ENCODE data around the gene IFRD2. TPM values are rescaled to one million over a fixed set of nuclear protein-coding genes. Genes with fewer than 3 reads are reported as not detected.
"Not testable (repeated sequence)": the region's sequence is repeated elsewhere in the genome, so short reads cannot be mapped to it uniquely, and the experiment has no call there.

Gene IFRD2
- total RNA-seq, 1 donor from 2014 or later, result 54.2 TPM

DNA sequence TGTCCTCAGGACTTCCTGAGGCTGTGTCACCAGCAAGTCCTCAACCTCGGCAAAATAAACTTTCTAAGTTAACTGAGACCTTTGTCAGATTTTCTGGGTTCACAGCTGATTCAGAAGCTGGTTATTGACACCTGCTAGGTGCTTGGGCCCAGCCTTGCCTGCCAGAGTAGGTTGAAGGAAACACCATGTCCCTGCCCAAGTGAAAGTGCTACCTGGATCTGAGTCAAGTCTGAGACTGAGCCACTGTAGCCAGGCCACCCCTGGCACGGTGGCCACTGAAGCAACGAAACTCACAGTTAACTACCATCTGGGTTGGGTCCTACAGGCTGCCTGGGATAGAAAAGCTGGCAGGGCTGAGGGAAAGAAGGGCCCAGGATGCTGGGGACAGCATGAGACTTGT, 22.1 kb upstream of the IFRD2 start:
- no peaks in the 10 kb centered on the region for H3K9me3 Mint-ChIP-seq (ENCODE audit: unreplicated experiment)
- TF ChIP-seq, protein P1, sequence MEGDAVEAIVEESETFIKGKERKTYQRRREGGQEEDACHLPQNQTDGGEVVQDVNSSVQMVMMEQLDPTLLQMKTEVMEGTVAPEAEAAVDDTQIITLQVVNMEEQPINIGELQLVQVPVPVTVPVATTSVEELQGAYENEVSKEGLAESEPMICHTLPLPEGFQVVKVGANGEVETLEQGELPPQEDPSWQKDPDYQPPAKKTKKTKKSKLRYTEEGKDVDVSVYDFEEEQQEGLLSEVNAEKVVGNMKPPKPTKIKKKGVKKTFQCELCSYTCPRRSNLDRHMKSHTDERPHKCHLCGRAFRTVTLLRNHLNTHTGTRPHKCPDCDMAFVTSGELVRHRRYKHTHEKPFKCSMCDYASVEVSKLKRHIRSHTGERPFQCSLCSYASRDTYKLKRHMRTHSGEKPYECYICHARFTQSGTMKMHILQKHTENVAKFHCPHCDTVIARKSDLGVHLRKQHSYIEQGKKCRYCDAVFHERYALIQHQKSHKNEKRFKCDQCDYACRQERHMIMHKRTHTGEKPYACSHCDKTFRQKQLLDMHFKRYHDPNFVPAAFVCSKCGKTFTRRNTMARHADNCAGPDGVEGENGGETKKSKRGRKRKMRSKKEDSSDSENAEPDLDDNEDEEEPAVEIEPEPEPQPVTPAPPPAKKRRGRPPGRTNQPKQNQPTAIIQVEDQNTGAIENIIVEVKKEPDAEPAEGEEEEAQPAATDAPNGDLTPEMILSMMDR (IDR thresholded peaks at IDR 0.05), result no peak
- H3K36me3 Mint-ChIP-seq (ENCODE audit: unreplicated experiment), result peaks cover 7% of the 10 kb centered on the region
- H3K4me1 Mint-ChIP-seq (ENCODE audit: unreplicated experiment), result peaks cover 10% of the 10 kb centered on the region
- H3K27ac Mint-ChIP-seq (ENCODE audit: unreplicated experiment), result no peak overlapping the region
- DNase-seq (ENCODE audit: extremely low spot score, unreplicated experiment), result no peak
- H3K4me3 Mint-ChIP-seq (ENCODE audit: unreplicated experiment), result no peak overlapping the region
- H3K27me3 Mint-ChIP-seq (ENCODE audit: unreplicated experiment), result no peaks in the 10 kb centered on the region

DNA sequence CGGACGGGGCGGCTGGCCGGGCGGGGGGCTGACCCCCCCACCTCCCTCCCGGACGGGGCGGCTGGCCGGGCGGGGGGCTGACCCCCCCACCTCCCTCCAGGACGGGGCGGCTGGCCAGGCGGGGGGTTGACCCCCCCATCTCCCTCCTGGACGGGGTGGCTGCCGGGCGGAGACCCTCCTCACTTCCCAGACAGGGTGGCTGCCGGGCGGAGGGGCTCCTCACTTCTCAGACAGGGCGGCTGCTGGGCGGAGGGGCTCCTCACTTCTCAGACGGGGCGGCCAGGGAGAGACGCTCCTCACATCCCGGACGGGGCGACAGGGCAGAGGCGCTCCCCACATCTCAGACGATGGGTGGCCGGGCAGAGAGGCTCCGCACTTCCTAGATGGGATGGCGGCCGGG, 19.8 kb upstream of the IFRD2 start:
- not testable (repeated sequence) for H3K4me1 Mint-ChIP-seq (ENCODE audit: unreplicated experiment); H3K27ac Mint-ChIP-seq (ENCODE audit: unreplicated experiment)

DNA sequence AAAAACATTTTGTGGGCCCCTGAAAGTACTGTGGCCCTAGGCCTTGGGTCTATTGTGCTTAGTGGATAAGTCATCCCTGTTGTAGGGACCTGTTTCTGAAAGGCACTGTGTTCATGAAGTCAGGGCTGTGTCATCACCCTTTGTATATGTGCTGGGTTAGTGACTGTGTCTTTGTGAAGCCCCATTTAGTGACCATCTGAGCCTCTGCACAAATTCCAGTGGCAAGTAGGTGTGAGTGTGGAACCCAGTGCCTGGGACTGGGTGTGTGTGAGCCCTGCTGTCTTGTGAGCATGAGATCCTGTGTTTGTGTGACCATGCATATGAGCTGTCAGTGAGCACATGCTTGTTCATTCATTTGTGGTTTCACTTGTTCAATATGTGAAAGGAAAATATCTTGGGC, 12.4 kb upstream of the IFRD2 start:
- no peak for DNase-seq (ENCODE audit: extremely low spot score, unreplicated experiment)

More for the DNA sequence above, 19.8 kb upstream of the IFRD2 start:
- not testable (repeated sequence) for H3K36me3 Mint-ChIP-seq (ENCODE audit: unreplicated experiment); H3K27me3 Mint-ChIP-seq (ENCODE audit: unreplicated experiment); DNase-seq (ENCODE audit: extremely low spot score, unreplicated experiment); H3K9me3 Mint-ChIP-seq (ENCODE audit: unreplicated experiment); H3K4me3 Mint-ChIP-seq (ENCODE audit: unreplicated experiment)

DNA sequence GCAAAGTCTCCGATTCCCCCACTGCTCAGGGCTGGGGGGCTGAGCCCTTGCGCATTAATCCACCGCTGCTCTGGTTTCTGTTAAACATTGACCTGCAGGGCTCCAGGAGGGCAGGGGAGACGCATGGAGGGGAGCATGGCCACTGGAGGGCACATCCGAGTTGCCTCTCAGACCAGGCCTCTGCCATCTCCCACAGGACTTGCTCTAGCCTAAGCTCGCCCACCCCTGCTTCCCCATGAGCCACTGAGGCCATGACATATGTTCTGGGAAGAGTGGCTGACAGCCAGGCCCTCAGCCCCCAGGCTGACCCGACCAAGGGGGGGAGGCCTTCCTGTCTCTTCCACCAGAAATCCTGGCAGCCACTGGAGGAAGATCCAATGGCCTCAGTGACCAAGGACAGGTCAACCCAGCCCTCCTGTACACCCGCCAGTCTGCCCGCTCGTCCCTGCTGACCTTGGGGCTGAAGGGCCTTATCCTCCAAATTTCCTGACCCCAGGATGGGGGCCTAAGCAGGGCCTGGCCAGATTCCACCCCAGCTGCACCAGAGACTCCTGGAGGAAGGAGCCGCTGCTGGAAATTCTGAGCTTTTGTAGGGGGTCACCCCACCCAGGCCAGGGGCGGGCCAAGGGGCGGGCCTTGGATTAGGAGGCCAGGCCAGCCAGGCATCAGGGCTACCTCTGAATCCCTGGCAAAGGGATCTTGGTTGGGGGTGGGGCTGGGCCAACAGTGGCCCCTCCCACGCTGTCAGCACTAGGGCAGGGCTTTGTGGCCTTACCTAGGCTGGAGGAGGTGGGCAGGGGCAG, 11.0 kb upstream of the IFRD2 start, which contains the start of gene HYAL1:
Gene HYAL1, minus strand, starts transcription at position 562 of the 803 bp plus-strand sequence. CDS start 618 bp downstream, outside the sequence.
- no peak within 1 kb of the TSS for H3K4me3 Mint-ChIP-seq (ENCODE audit: unreplicated experiment)
- no peaks in the 10 kb centered on the region for H3K36me3 Mint-ChIP-seq (ENCODE audit: unreplicated experiment)
- TF ChIP-seq, protein P1 (IDR thresholded peaks at IDR 0.05), result no peak
- DNase-seq (ENCODE audit: extremely low spot score, unreplicated experiment), result no peak
- no peaks in the 10 kb centered on the region for H3K9me3 Mint-ChIP-seq (ENCODE audit: unreplicated experiment)
- H3K4me1 Mint-ChIP-seq (ENCODE audit: unreplicated experiment), result peaks cover 20% of the 10 kb centered on the region
- no peak within 1 kb of the TSS for H3K27ac Mint-ChIP-seq (ENCODE audit: unreplicated experiment)
- H3K27me3 Mint-ChIP-seq (ENCODE audit: unreplicated experiment), result no peaks in the 10 kb centered on the region

More for the DNA sequence above, 12.4 kb upstream of the IFRD2 start:
- Mint-ChIP-seq H3K36me3 (ENCODE audit: unreplicated experiment) (no peaks in the 10 kb centered on the region), H3K27me3 (ENCODE audit: unreplicated experiment) (no peaks in the 10 kb centered on the region), H3K27ac (ENCODE audit: unreplicated experiment) (no peak overlapping the region), H3K4me1 (ENCODE audit: unreplicated experiment) (peaks cover 14% of the 10 kb centered on the region), H3K4me3 (ENCODE audit: unreplicated experiment) (no peak overlapping the region), H3K9me3 (ENCODE audit: unreplicated experiment) (no peaks in the 10 kb centered on the region)
- TF ChIP-seq, protein P1 (IDR thresholded peaks at IDR 0.05), result no peak

DNA sequence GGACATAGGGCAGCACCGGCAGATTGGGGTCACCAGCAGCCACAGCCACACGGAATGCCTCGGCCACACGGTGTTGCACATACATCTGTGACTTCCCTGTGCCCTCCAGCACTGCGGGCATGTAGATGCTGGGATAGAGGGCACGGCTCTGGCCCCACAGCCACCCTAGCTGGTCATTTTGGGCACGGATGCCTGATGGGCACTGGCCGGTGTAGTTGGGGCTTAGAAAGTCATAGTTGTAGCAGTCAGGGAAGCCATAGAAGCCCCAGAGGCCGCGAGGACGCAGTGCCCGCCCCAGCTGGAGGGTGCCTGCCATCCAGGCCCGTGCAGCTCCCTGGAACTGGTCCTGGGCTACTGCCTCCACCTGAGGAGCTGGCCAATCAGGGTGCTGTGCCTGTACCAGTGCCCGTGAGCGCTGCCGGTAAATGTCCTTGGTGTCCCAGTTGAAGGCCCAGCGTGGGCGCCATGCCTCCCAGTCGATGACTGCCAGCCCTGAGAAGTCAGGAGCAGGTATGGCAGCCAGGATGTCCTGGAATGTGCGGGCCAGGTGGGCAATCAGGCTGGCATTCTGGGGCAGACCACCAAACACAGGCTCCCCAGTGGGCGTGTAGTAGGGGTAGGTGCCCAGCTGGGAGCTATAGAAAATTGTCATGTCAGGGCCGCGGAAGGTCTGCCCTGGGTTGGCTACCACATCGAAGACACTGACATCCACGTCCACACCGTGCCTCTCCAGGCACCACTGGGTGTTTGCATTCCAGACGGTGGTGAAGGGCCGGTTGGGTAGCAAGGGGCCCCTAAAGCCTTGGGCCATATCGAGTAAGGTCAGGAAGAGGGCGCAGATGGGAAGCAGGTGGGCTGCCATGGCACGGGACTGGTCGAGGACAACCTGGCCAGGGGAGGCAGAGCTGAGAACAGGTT, 10.1 kb upstream of the IFRD2 start:
- no peaks in the 10 kb centered on the region for H3K36me3 Mint-ChIP-seq (ENCODE audit: unreplicated experiment)
- H3K27ac Mint-ChIP-seq (ENCODE audit: unreplicated experiment), result no peak overlapping the region
- no peaks in the 10 kb centered on the region for H3K9me3 Mint-ChIP-seq (ENCODE audit: unreplicated experiment)
- peaks cover 22% of the 10 kb centered on the region for H3K4me1 Mint-ChIP-seq (ENCODE audit: unreplicated experiment)
- no peak for DNase-seq (ENCODE audit: extremely low spot score, unreplicated experiment)
- no peaks in the 10 kb centered on the region for H3K27me3 Mint-ChIP-seq (ENCODE audit: unreplicated experiment)
- TF ChIP-seq, protein P1 (IDR thresholded peaks at IDR 0.05), result no peak
- H3K4me3 Mint-ChIP-seq (ENCODE audit: unreplicated experiment), result no peak overlapping the region

Measured in osteocyte (in vitro differentiated cells).